Measurements from ENCODE around the gene TNS1.

TNS1 gene

GRCh38 chr2:217784996-217785543 is 217.7 kb downstream of the TNS1 start:
- DNase-seq (ENCODE audit: low spot score): no peak

GRCh38 chr2:217783243-217783642 is 219.6 kb downstream of the TNS1 start:
- DNase-seq (ENCODE audit: low spot score): no peak

GRCh38 chr2:217777906-217778305 is 224.9 kb downstream of the TNS1 start:
- DNase-seq (ENCODE audit: low spot score): no peak

- DNase-seq (ENCODE audit: low spot score): no peak
These were observed 226.2 kb downstream of the TNS1 start for GRCh38 chr2:217776631-217777030.

GRCh38 chr2:217775920-217776503 is 226.8 kb downstream of the TNS1 start:
- no peak for DNase-seq (ENCODE audit: low spot score)

GRCh38 chr2:217774232-217774631 is 228.6 kb downstream of the TNS1 start:
- no peak for DNase-seq (ENCODE audit: low spot score)

GRCh38 chr2:217773539-217773938 is 229.3 kb downstream of the TNS1 start:
- no peak for DNase-seq (ENCODE audit: low spot score)

- DNase-seq (ENCODE audit: low spot score): no peak
These were observed 236.4 kb downstream of the TNS1 start for GRCh38 chr2:217766356-217766755.

- DNase-seq (ENCODE audit: low spot score): no peak
These were observed 241.0 kb downstream of the TNS1 start for GRCh38 chr2:217761645-217762277.

- no peak for DNase-seq (ENCODE audit: low spot score)
These were observed 242.8 kb downstream of the TNS1 start for GRCh38 chr2:217759991-217760390.

- no peak for DNase-seq (ENCODE audit: low spot score)
These were observed 245.7 kb downstream of the TNS1 start for GRCh38 chr2:217757108-217757463.

GRCh38 chr2:217756375-217757107 is 246.3 kb downstream of the TNS1 start:
- peak; percentile 92 for DNase-seq (ENCODE audit: low spot score)

GRCh38 chr2:217755027-217755745 is 247.6 kb downstream of the TNS1 start:
- DNase-seq (ENCODE audit: low spot score): no peak

GRCh38 chr2:217753460-217754200 is 249.2 kb downstream of the TNS1 start:
- DNase-seq (ENCODE audit: low spot score): no peak

- no peak for DNase-seq (ENCODE audit: low spot score)
These were observed 249.9 kb downstream of the TNS1 start for GRCh38 chr2:217752714-217753459.

- no peak for DNase-seq (ENCODE audit: low spot score)
These were observed 250.8 kb downstream of the TNS1 start for GRCh38 chr2:217751952-217752351.

- DNase-seq (ENCODE audit: low spot score): no peak
These were observed 251.6 kb downstream of the TNS1 start for GRCh38 chr2:217751192-217751591.

Data from ecto neural progenitor cell (in vitro differentiated cells).